ENCODE results near the gene ARHGAP28.
"Not testable (repeated sequence)": the region's sequence is repeated elsewhere in the genome, so short reads cannot be mapped to it uniquely, and the experiment has no call there.

Gene ARHGAP28

GRCh38 chr18:6814882-6815425, 85.4 kb downstream of the ARHGAP28 start:
- Histone ChIP-seq H3K9ac (ENCODE audit: low read length) (no peak overlapping the region), H3K4me1 (ENCODE audit: control insufficient read depth, insufficient read depth, low read length) (peaks cover 5% of the 10 kb centered on the region; the same call in 1 of the 2 replicates), H3K9me3 (ENCODE audit: control insufficient read depth, insufficient read depth, low read depth, low read length) (no peaks in the 10 kb centered on the region), H3K27ac (ENCODE audit: low read depth, low read length) (no peak overlapping the region), H3K36me3 (ENCODE audit: control insufficient read depth, insufficient read depth, low read length) (no peaks in the 10 kb centered on the region), H3K27me3 (ENCODE audit: control insufficient read depth, insufficient read depth, low read length) (no peaks in the 10 kb centered on the region), H3K4me3 (ENCODE audit: low read depth, low read length) (no peak overlapping the region)

GRCh38 chr18:6816154-6816553, 86.6 kb downstream of the ARHGAP28 start:
- H3K4me1 ChIP-seq (ENCODE audit: control insufficient read depth, insufficient read depth, low read length): peaks cover 5% of the 10 kb centered on the region; the same call in 1 of the 2 replicates
- H3K9ac ChIP-seq (ENCODE audit: low read length): no peak overlapping the region
- no peak overlapping the region for H3K4me3 ChIP-seq (ENCODE audit: low read depth, low read length)
- no peaks in the 10 kb centered on the region for H3K9me3 ChIP-seq (ENCODE audit: control insufficient read depth, insufficient read depth, low read depth, low read length)
- no peaks in the 10 kb centered on the region for H3K36me3 ChIP-seq (ENCODE audit: control insufficient read depth, insufficient read depth, low read length)
- no peaks in the 10 kb centered on the region for H3K27me3 ChIP-seq (ENCODE audit: control insufficient read depth, insufficient read depth, low read length)
- H3K27ac ChIP-seq (ENCODE audit: low read depth, low read length): no peak overlapping the region

DNA sequence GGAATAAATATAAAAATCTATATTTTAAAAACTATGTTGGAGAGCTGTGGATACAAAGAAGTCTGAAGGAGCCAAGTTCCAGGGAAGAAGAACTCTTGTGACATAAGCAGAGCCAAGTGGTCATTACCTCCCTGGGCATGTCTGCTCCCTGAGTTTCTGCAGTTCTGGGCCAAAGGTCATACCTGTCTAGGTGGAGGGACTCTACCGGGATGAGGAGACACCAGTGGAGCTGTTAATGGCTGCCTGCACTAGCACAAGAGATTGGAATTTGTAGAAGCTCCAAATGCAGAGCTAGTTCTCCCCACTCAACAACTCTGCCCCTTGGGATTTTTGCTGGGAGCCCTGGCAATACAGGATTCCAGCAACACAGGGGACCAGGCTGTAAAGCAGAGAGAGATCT, 89.8 kb downstream of the ARHGAP28 start:
- no peak overlapping the region for H3K4me3 ChIP-seq (ENCODE audit: low read depth, low read length)
- H3K27ac ChIP-seq (ENCODE audit: low read depth, low read length): no peak overlapping the region
- H3K9ac ChIP-seq (ENCODE audit: low read length): no peak overlapping the region
- no peaks in the 10 kb centered on the region for H3K36me3 ChIP-seq (ENCODE audit: control insufficient read depth, insufficient read depth, low read length)
- no peaks in the 10 kb centered on the region for H3K4me1 ChIP-seq (ENCODE audit: control insufficient read depth, insufficient read depth, low read length)
- H3K9me3 ChIP-seq (ENCODE audit: control insufficient read depth, insufficient read depth, low read depth, low read length): peaks cover 10% of the 10 kb centered on the region; the same call in 1 of the 2 replicates
- no peaks in the 10 kb centered on the region for H3K27me3 ChIP-seq (ENCODE audit: control insufficient read depth, insufficient read depth, low read length)

- no peak overlapping the region for H3K9ac ChIP-seq (ENCODE audit: low read length)
- no peaks in the 10 kb centered on the region for H3K27me3 ChIP-seq (ENCODE audit: control insufficient read depth, insufficient read depth, low read length)
- no peak overlapping the region for H3K27ac ChIP-seq (ENCODE audit: low read depth, low read length)
- no peaks in the 10 kb centered on the region for H3K4me1 ChIP-seq (ENCODE audit: control insufficient read depth, insufficient read depth, low read length)
- H3K36me3 ChIP-seq (ENCODE audit: control insufficient read depth, insufficient read depth, low read length): peaks cover 4% of the 10 kb centered on the region; the same call in 1 of the 2 replicates
- no peak overlapping the region for H3K4me3 ChIP-seq (ENCODE audit: low read depth, low read length)
- peaks cover 14% of the 10 kb centered on the region for H3K9me3 ChIP-seq (ENCODE audit: control insufficient read depth, insufficient read depth, low read depth, low read length)
Observed at GRCh38 chr18:6820314-6820713, 90.8 kb downstream of the ARHGAP28 start.

- Histone ChIP-seq H3K9ac (ENCODE audit: low read length) (no peak overlapping the region), H3K4me1 (ENCODE audit: control insufficient read depth, insufficient read depth, low read length) (no peaks in the 10 kb centered on the region), H3K27ac (ENCODE audit: low read depth, low read length) (no peak overlapping the region), H3K9me3 (ENCODE audit: control insufficient read depth, insufficient read depth, low read depth, low read length) (peaks cover 14% of the 10 kb centered on the region), H3K27me3 (ENCODE audit: control insufficient read depth, insufficient read depth, low read length) (no peaks in the 10 kb centered on the region), H3K36me3 (ENCODE audit: control insufficient read depth, insufficient read depth, low read length) (peaks cover 4% of the 10 kb centered on the region; the same call in 1 of the 2 replicates), H3K4me3 (ENCODE audit: low read depth, low read length) (no peak overlapping the region)
Observed at GRCh38 chr18:6821356-6821755, 91.8 kb downstream of the ARHGAP28 start.

GRCh38 chr18:6827161-6827560, 97.6 kb downstream of the ARHGAP28 start:
- peaks cover 14% of the 10 kb centered on the region for H3K9me3 ChIP-seq (ENCODE audit: control insufficient read depth, insufficient read depth, low read depth, low read length)
- H3K27me3 ChIP-seq (ENCODE audit: control insufficient read depth, insufficient read depth, low read length); H3K4me3 ChIP-seq (ENCODE audit: low read depth, low read length); H3K36me3 ChIP-seq (ENCODE audit: control insufficient read depth, insufficient read depth, low read length); H3K9ac ChIP-seq (ENCODE audit: low read length); H3K4me1 ChIP-seq (ENCODE audit: control insufficient read depth, insufficient read depth, low read length); H3K27ac ChIP-seq (ENCODE audit: low read depth, low read length): not testable (repeated sequence)

DNA sequence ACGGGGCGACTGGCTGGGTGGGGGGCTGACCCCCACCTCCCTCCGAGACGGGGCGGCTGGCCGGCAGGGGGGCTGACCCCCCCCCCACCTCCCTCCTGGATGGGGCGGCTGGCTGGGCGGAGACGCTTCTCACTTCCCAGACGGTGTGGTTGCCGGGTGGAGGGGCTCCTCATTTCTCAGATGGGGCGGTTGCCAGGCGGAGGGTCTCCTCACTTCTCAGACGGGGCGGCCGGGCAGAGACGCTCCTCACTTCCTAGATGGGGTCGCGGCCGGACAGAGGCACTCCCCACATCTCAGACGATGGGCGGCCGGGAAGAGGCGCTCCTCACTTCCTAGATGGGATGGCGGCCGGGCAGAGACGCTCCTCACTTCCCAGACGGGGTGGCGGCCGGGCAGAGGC, 98.0 kb downstream of the ARHGAP28 start:
- not testable (repeated sequence) for H3K27ac ChIP-seq (ENCODE audit: low read depth, low read length); H3K4me3 ChIP-seq (ENCODE audit: low read depth, low read length); H3K27me3 ChIP-seq (ENCODE audit: control insufficient read depth, insufficient read depth, low read length); H3K9ac ChIP-seq (ENCODE audit: low read length); H3K36me3 ChIP-seq (ENCODE audit: control insufficient read depth, insufficient read depth, low read length); H3K4me1 ChIP-seq (ENCODE audit: control insufficient read depth, insufficient read depth, low read length)
- peaks cover 14% of the 10 kb centered on the region for H3K9me3 ChIP-seq (ENCODE audit: control insufficient read depth, insufficient read depth, low read depth, low read length)

- Histone ChIP-seq H3K9me3 (ENCODE audit: control insufficient read depth, insufficient read depth, low read depth, low read length) (no peaks in the 10 kb centered on the region), H3K36me3 (ENCODE audit: control insufficient read depth, insufficient read depth, low read length) (no peaks in the 10 kb centered on the region), H3K4me3 (ENCODE audit: low read depth, low read length) (no peak overlapping the region), H3K27ac (ENCODE audit: low read depth, low read length) (no peak overlapping the region), H3K27me3 (ENCODE audit: control insufficient read depth, insufficient read depth, low read length) (no peaks in the 10 kb centered on the region), H3K4me1 (ENCODE audit: control insufficient read depth, insufficient read depth, low read length) (no peaks in the 10 kb centered on the region), H3K9ac (ENCODE audit: low read length) (no peak overlapping the region)
Observed at GRCh38 chr18:6830916-6831315, 101.4 kb downstream of the ARHGAP28 start.

- no peaks in the 10 kb centered on the region for H3K4me1 ChIP-seq (ENCODE audit: control insufficient read depth, insufficient read depth, low read length)
- no peaks in the 10 kb centered on the region for H3K9me3 ChIP-seq (ENCODE audit: control insufficient read depth, insufficient read depth, low read depth, low read length)
- H3K4me3 ChIP-seq (ENCODE audit: low read depth, low read length): no peak overlapping the region
- H3K27ac ChIP-seq (ENCODE audit: low read depth, low read length): no peak overlapping the region
- no peaks in the 10 kb centered on the region for H3K36me3 ChIP-seq (ENCODE audit: control insufficient read depth, insufficient read depth, low read length)
- no peak overlapping the region for H3K9ac ChIP-seq (ENCODE audit: low read length)
- no peaks in the 10 kb centered on the region for H3K27me3 ChIP-seq (ENCODE audit: control insufficient read depth, insufficient read depth, low read length)
Observed at GRCh38 chr18:6835345-6835744, 105.8 kb downstream of the ARHGAP28 start.

GRCh38 chr18:6836331-6836730, 106.8 kb downstream of the ARHGAP28 start:
- Histone ChIP-seq H3K4me3 (ENCODE audit: low read depth, low read length) (no peak overlapping the region), H3K36me3 (ENCODE audit: control insufficient read depth, insufficient read depth, low read length) (no peaks in the 10 kb centered on the region), H3K9me3 (ENCODE audit: control insufficient read depth, insufficient read depth, low read depth, low read length) (no peaks in the 10 kb centered on the region), H3K9ac (ENCODE audit: low read length) (no peak overlapping the region), H3K27me3 (ENCODE audit: control insufficient read depth, insufficient read depth, low read length) (no peaks in the 10 kb centered on the region), H3K27ac (ENCODE audit: low read depth, low read length) (no peak overlapping the region), H3K4me1 (ENCODE audit: control insufficient read depth, insufficient read depth, low read length) (no peaks in the 10 kb centered on the region)

DNA sequence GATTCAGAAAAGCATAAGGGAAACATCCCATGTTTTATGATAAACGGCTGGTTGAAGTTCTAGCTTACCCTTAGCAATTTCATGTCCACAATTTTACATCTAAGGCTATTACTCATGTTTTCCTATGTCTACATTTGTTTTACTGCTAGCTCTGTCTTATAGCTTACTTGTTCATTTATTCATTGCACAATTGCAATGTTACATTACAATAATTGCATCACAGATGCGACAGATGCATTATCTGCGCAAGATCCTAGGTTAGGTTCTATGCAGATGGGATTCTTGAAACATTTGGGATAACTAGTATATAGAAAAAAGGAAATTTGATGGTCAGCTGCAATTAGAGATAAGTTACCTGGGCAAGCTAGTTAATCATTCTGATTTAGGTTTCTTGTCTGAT, 108.4 kb downstream of the ARHGAP28 start:
- no peaks in the 10 kb centered on the region for H3K27me3 ChIP-seq (ENCODE audit: control insufficient read depth, insufficient read depth, low read length)
- H3K27ac ChIP-seq (ENCODE audit: low read depth, low read length): no peak overlapping the region

GRCh38 chr18:6842081-6842480, 112.6 kb downstream of the ARHGAP28 start:
- Histone ChIP-seq H3K9me3 (ENCODE audit: control insufficient read depth, insufficient read depth, low read depth, low read length) (0 out of 2 replicates have a peak, but pooled peaks cover 2% of the 10 kb centered on the region), H3K27ac (ENCODE audit: low read depth, low read length) (no peak overlapping the region), H3K9ac (ENCODE audit: low read length) (no peak overlapping the region), H3K4me3 (ENCODE audit: low read depth, low read length) (no peak overlapping the region), H3K27me3 (ENCODE audit: control insufficient read depth, insufficient read depth, low read length) (no peaks in the 10 kb centered on the region), H3K4me1 (ENCODE audit: control insufficient read depth, insufficient read depth, low read length) (peaks cover 8% of the 10 kb centered on the region), H3K36me3 (ENCODE audit: control insufficient read depth, insufficient read depth, low read length) (no peaks in the 10 kb centered on the region)

More for the DNA sequence above, 108.4 kb downstream of the ARHGAP28 start:
- peaks cover 8% of the 10 kb centered on the region for H3K4me1 ChIP-seq (ENCODE audit: control insufficient read depth, insufficient read depth, low read length)
- H3K9ac ChIP-seq (ENCODE audit: low read length): no peak overlapping the region
- no peak overlapping the region for H3K4me3 ChIP-seq (ENCODE audit: low read depth, low read length)
- H3K36me3 ChIP-seq (ENCODE audit: control insufficient read depth, insufficient read depth, low read length): no peaks in the 10 kb centered on the region
- H3K9me3 ChIP-seq (ENCODE audit: control insufficient read depth, insufficient read depth, low read depth, low read length): no peaks in the 10 kb centered on the region

Data from HUES6 (cell line).